ENCODE measurements around the gene RAC3. TPM values are rescaled to one million over a fixed set of nuclear protein-coding genes. Genes with fewer than 3 reads are reported as not detected.

The RAC3 gene
- total and polyA plus RNA-seq, 2 experiments from 2014 or later: 1.3 to 7.9 TPM

DNA sequence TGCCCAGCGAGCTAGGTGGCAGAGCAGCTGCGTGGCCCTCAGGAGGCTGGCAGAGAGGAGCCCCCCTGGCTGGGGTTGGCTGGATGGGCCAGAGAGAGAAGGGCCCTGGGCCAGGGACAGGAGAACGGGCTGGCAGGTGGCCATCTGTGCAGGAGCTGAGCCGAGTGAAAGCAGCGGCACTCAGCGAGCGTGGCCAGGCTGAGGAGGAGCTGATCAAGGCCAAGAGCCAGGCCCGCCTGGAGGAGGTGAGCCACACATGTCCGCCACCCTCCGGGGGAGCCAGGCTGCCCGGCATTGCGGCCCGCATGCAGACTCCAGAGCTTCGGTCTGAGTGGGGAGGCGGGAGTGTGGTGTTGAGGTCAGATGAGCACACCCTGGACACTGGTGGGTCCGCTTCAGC, 2.1 kb upstream of the RAC3 start:
- Histone ChIP-seq H2AFZ (no peak overlapping the region), H3K9me2 (ENCODE audit: insufficient read depth) (no peaks in the 10 kb centered on the region), H3K9ac (no peak overlapping the region), H4K20me1 (ENCODE audit: insufficient read depth) (no peaks in the 10 kb centered on the region), H3K79me2 (ENCODE audit: insufficient read depth) (no peaks in the 10 kb centered on the region), H3K36me3 (ENCODE audit: low read depth) (no peaks in the 10 kb centered on the region), H3K4me2 (ENCODE audit: unreplicated experiment) (no peak overlapping the region), H3K27ac (no peak overlapping the region), H3K9me3 (ENCODE audit: low read depth) (no peaks in the 10 kb centered on the region), H3K4me3 (no peak overlapping the region), H3K4me1 (ENCODE audit: insufficient read depth) (no peaks in the 10 kb centered on the region), H3K27me3 (replicated peaks; ENCODE audit: insufficient read depth) (no peaks in the 10 kb centered on the region), H3F3A (ENCODE audit: insufficient read depth) (no peaks in the 10 kb centered on the region)
- no peak for DNase-seq
- 92 to 96% methylated on average over 16 of the region's 16 CpGs for WGBS, 2 experiments (ENCODE audit: low coverage in 1 of 2, low lambda C conversion rate in 2 of 2, missing lambda C conversion rate in 2 of 2)
- in situ Hi-C loops (cut with MboI): no loop called here
- no peak for TF ChIP-seq EZH2phosphoT487 (IDR thresholded peaks at IDR 0.05; ENCODE audit: insufficient read depth, low read depth)
- TF ChIP-seq EZH2 (IDR thresholded peaks at IDR 0.05; ENCODE audit: insufficient read depth, poor library complexity, severe bottlenecking): no peak

- Histone ChIP-seq H3K4me2 (ENCODE audit: unreplicated experiment) (no peak overlapping the region), H4K20me1 (ENCODE audit: insufficient read depth) (no peaks in the 10 kb centered on the region), H3K4me1 (ENCODE audit: insufficient read depth) (no peaks in the 10 kb centered on the region), H2AFZ (no peak overlapping the region), H3K27me3 (replicated peaks; ENCODE audit: insufficient read depth) (no peaks in the 10 kb centered on the region), H3F3A (ENCODE audit: insufficient read depth) (no peaks in the 10 kb centered on the region), H3K9me3 (ENCODE audit: low read depth) (no peaks in the 10 kb centered on the region), H3K27ac (no peak overlapping the region), H3K36me3 (ENCODE audit: low read depth) (no peaks in the 10 kb centered on the region), H3K9ac (no peak overlapping the region), H3K9me2 (ENCODE audit: insufficient read depth) (no peaks in the 10 kb centered on the region), H3K79me2 (ENCODE audit: insufficient read depth) (no peaks in the 10 kb centered on the region), H3K4me3 (no peak overlapping the region; the same call in 1 of the 2 replicates)
- no peak for DNase-seq
- no peak for TF ChIP-seq EZH2 (IDR thresholded peaks at IDR 0.05; ENCODE audit: insufficient read depth, poor library complexity, severe bottlenecking)
- TF ChIP-seq EZH2phosphoT487 (IDR thresholded peaks at IDR 0.05; ENCODE audit: insufficient read depth, low read depth): no peak
- in situ Hi-C loops (cut with MboI): no loop called here
- 67 to 71% methylated on average over 30 to 31 of the region's 31 CpGs for WGBS, 2 experiments (ENCODE audit: low coverage in 1 of 2, low lambda C conversion rate in 2 of 2, missing lambda C conversion rate in 2 of 2)
These were observed 1.4 kb upstream of the RAC3 start for GRCh38 chr17:82029990-82030469.

- H3K4me3 ChIP-seq: peak overlapping the region; percentile 67
- TF ChIP-seq EZH2 (IDR thresholded peaks at IDR 0.05; ENCODE audit: insufficient read depth, poor library complexity, severe bottlenecking): no peak
- TF ChIP-seq EZH2phosphoT487 (IDR thresholded peaks at IDR 0.05; ENCODE audit: insufficient read depth, low read depth): no peak
- H3K36me3 ChIP-seq (ENCODE audit: low read depth): no peaks in the 10 kb centered on the region
- no peaks in the 10 kb centered on the region for H3K27me3 ChIP-seq (replicated peaks; ENCODE audit: insufficient read depth)
- in situ Hi-C loops (cut with MboI): no loop called here
- H3K9ac ChIP-seq: peak overlapping the region; percentile 40; the same call in 1 of the 2 replicates
- no peaks in the 10 kb centered on the region for H3K9me3 ChIP-seq (ENCODE audit: low read depth)
- H3K79me2 ChIP-seq (ENCODE audit: insufficient read depth): no peaks in the 10 kb centered on the region
- DNase-seq: peak; percentile 93
- WGBS, 2 experiments (ENCODE audit: low coverage in 1 of 2, low lambda C conversion rate in 2 of 2, missing lambda C conversion rate in 2 of 2): 2 to 3% methylated on average over 76 to 86 of the region's 94 CpGs
- no peaks in the 10 kb centered on the region for H4K20me1 ChIP-seq (ENCODE audit: insufficient read depth)
- H3K27ac ChIP-seq: no peak overlapping the region
- peak overlapping the region; percentile 77 for H2AFZ ChIP-seq
- no peaks in the 10 kb centered on the region for H3F3A ChIP-seq (ENCODE audit: insufficient read depth)
- no peaks in the 10 kb centered on the region for H3K4me1 ChIP-seq (ENCODE audit: insufficient read depth)
- H3K9me2 ChIP-seq (ENCODE audit: insufficient read depth): no peaks in the 10 kb centered on the region
- peak overlapping the region; percentile 65 for H3K4me2 ChIP-seq (ENCODE audit: unreplicated experiment)
These were observed 792 bp upstream of the RAC3 start for GRCh38 chr17:82030470-82031302.

DNA sequence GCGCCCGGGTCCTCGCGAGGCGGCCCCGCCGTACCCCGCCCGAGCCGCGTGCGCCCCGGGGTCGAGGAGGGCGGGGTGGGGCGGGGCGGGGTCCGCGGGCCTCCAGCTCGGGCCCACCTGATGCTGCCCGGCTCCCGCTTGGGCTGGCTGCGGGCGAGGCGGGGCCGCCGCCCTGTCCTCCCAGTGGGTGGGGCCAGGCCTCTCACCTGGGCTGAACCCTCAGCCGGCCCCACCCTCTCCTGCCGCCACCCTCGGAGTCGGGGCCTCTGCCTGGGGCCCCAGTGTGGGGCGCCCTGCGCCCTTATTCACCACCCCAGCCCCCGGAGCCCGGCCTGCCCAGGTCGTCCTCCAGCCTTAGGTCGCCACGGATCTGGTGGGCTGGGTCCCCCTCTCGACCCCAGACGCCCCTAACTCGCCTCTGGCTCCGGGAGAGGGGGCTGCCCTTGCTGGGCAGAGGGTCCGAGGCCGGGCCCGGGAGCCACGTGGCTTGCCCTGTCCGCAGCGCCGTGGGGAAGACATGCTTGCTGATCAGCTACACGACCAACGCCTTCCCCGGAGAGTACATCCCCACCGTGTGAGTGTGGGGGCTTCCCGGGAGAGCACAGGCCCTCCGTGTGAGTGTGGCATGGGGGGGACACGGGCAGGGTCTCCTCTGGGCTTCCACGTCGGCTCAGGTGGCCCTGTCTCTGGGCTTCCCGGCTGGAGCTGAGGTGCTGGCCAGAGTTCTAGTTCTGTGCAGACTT, 578 bp downstream of the RAC3 start:
- no peaks in the 10 kb centered on the region for H3K79me2 ChIP-seq (ENCODE audit: insufficient read depth)
- H3K4me3 ChIP-seq: peak overlapping the region; percentile 53
- H3K9ac ChIP-seq: peak overlapping the region; percentile 3; the same call in 1 of the 2 replicates
- no peaks in the 10 kb centered on the region for H3K27me3 ChIP-seq (replicated peaks; ENCODE audit: insufficient read depth)
- TF ChIP-seq EZH2phosphoT487 (IDR thresholded peaks at IDR 0.05; ENCODE audit: insufficient read depth, low read depth): no peak
- TF ChIP-seq EZH2 (IDR thresholded peaks at IDR 0.05; ENCODE audit: insufficient read depth, poor library complexity, severe bottlenecking): no peak
- no peaks in the 10 kb centered on the region for H3K36me3 ChIP-seq (ENCODE audit: low read depth)
- 15 to 17% methylated on average over 29 to 47 of the region's 59 CpGs for WGBS, 2 experiments (ENCODE audit: low coverage in 1 of 2, low lambda C conversion rate in 2 of 2, missing lambda C conversion rate in 2 of 2)
- H3K9me2 ChIP-seq (ENCODE audit: insufficient read depth): no peaks in the 10 kb centered on the region
- H4K20me1 ChIP-seq (ENCODE audit: insufficient read depth): no peaks in the 10 kb centered on the region
- H3K9me3 ChIP-seq (ENCODE audit: low read depth): no peaks in the 10 kb centered on the region
- no peak for DNase-seq
- H3K27ac ChIP-seq: no peak overlapping the region
- no peak overlapping the region for H2AFZ ChIP-seq
- H3K4me1 ChIP-seq (ENCODE audit: insufficient read depth): no peaks in the 10 kb centered on the region
- in situ Hi-C loops (cut with MboI): no loop called here
- H3K4me2 ChIP-seq (ENCODE audit: unreplicated experiment): peak overlapping the region; percentile 47
- H3F3A ChIP-seq (ENCODE audit: insufficient read depth): no peaks in the 10 kb centered on the region

All from GM23248 (cell line).